ENCODE results near the gene RNASE8. TPM values are rescaled to one million over a fixed set of nuclear protein-coding genes. Genes with fewer than 3 reads are reported as not detected.

Gene RNASE8
- total RNA-seq, 2 experiments from 2014 or later = not detected

DNA sequence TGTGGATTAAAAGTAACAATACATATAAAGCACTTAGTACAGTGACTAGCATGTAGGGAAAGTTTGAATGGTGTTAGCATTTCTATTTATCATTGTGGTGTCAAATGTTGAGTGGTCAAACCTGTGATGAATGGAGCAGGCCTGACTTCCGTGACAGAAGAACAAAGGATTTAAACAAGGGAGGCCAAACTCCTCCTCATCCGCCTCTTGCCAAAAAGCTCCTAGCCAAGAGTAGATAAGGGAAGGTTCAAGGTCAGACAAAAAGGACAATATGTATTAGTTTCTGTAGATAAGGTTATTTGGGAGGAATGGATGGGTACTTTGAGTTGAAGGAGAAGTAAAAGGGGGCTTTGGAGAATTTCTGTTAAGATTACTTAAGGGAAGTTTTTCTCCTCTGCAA, 9.0 kb upstream of the RNASE8 start:
- Histone ChIP-seq H2AFZ (ENCODE audit: low read length) (no peak overlapping the region), H3K27ac (ENCODE audit: low read depth, low read length, poor library complexity, severe bottlenecking) (no peak overlapping the region), H3K36me3 (ENCODE audit: insufficient read depth, low read length) (no peaks in the 10 kb centered on the region), H3K4me2 (ENCODE audit: low read length) (no peak overlapping the region), H3K79me2 (ENCODE audit: insufficient read depth, low read depth, low read length) (no peaks in the 10 kb centered on the region), H3K9me2 (ENCODE audit: insufficient read depth, low read length) (no peaks in the 10 kb centered on the region), H3K4me1 (ENCODE audit: insufficient read depth, low read length, poor library complexity, severe bottlenecking) (no peaks in the 10 kb centered on the region), H4K20me1 (ENCODE audit: insufficient read depth, low read length) (no peaks in the 10 kb centered on the region), H3K9me3 (ENCODE audit: low read length) (no peaks in the 10 kb centered on the region), H3K4me3 (ENCODE audit: low read depth, low read length, poor library complexity, severe bottlenecking) (no peak overlapping the region)
- intact Hi-C loops (cut with micrococcal nuclease; ENCODE audit: unreplicated experiment) = no loop called here
- BruUV-seq (replicated peaks) = no TSS peak
- TF ChIP-seq EZH2phosphoT487 (IDR thresholded peaks at IDR 0.05; ENCODE audit: borderline replicate concordance, low read depth, low read length) = no peak
- TF ChIP-seq, protein P1, sequence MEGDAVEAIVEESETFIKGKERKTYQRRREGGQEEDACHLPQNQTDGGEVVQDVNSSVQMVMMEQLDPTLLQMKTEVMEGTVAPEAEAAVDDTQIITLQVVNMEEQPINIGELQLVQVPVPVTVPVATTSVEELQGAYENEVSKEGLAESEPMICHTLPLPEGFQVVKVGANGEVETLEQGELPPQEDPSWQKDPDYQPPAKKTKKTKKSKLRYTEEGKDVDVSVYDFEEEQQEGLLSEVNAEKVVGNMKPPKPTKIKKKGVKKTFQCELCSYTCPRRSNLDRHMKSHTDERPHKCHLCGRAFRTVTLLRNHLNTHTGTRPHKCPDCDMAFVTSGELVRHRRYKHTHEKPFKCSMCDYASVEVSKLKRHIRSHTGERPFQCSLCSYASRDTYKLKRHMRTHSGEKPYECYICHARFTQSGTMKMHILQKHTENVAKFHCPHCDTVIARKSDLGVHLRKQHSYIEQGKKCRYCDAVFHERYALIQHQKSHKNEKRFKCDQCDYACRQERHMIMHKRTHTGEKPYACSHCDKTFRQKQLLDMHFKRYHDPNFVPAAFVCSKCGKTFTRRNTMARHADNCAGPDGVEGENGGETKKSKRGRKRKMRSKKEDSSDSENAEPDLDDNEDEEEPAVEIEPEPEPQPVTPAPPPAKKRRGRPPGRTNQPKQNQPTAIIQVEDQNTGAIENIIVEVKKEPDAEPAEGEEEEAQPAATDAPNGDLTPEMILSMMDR (conservative IDR thresholded peaks at IDR 0.05; ENCODE audit: low read length) = no peak
- ChIA-PET CTCF (ENCODE audit: unreplicated experiment) (interaction anchor here (0.8 to 0.9 kb wide), 2 partner anchors 22 to 33 kb away, joined by 5 to 13 read pairs; no protein-coding TSS in a partner anchor), POLR2A (interaction anchor here (1.1 kb wide), 1 partner anchor 39 kb away, joined by 3 read pairs; no protein-coding TSS in a partner anchor)
- no peak for DNase-seq (ENCODE audit: low spot score)

DNA sequence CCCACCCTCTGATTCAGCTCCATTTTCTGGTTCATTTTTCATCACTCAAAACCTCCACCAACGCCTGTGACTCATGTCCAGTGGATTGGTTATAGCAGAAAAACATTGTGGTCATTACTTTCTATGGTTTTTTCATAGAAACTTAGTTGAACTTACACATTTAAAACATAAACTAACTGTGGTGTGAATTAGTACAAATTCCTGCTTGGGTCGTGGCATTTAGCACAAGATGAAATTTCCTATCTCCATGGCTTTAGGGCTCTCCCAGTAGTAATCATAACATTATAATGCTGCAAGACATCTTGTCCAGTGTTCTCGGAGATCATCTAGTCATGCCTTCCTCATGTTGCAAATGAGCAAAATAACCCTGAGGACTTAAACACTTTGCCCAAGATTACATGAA, 8.3 kb upstream of the RNASE8 start:
- no peak overlapping the region for H3K4me3 ChIP-seq (ENCODE audit: low read depth, low read length, poor library complexity, severe bottlenecking)
- no peaks in the 10 kb centered on the region for H3K9me3 ChIP-seq (ENCODE audit: low read length)
- no peaks in the 10 kb centered on the region for H4K20me1 ChIP-seq (ENCODE audit: insufficient read depth, low read length)
- H3K36me3 ChIP-seq (ENCODE audit: insufficient read depth, low read length) = no peaks in the 10 kb centered on the region
- no peak for TF ChIP-seq EZH2phosphoT487 (IDR thresholded peaks at IDR 0.05; ENCODE audit: borderline replicate concordance, low read depth, low read length)
- TF ChIP-seq, protein P1 (conservative IDR thresholded peaks at IDR 0.05; ENCODE audit: low read length) = no peak
- no TSS peak for BruUV-seq (replicated peaks)
- ChIA-PET CTCF (ENCODE audit: unreplicated experiment) (no interaction called here), POLR2A (no interaction called here)
- intact Hi-C loops (cut with micrococcal nuclease; ENCODE audit: unreplicated experiment) = no loop called here
- no peaks in the 10 kb centered on the region for H3K4me1 ChIP-seq (ENCODE audit: insufficient read depth, low read length, poor library complexity, severe bottlenecking)
- no peak for DNase-seq (ENCODE audit: low spot score)
- H3K79me2 ChIP-seq (ENCODE audit: insufficient read depth, low read depth, low read length) = no peaks in the 10 kb centered on the region
- no peak overlapping the region for H3K4me2 ChIP-seq (ENCODE audit: low read length)
- H3K9me2 ChIP-seq (ENCODE audit: insufficient read depth, low read length) = no peaks in the 10 kb centered on the region
- no peak overlapping the region for H2AFZ ChIP-seq (ENCODE audit: low read length)
- H3K27ac ChIP-seq (ENCODE audit: low read depth, low read length, poor library complexity, severe bottlenecking) = no peak overlapping the region

DNA sequence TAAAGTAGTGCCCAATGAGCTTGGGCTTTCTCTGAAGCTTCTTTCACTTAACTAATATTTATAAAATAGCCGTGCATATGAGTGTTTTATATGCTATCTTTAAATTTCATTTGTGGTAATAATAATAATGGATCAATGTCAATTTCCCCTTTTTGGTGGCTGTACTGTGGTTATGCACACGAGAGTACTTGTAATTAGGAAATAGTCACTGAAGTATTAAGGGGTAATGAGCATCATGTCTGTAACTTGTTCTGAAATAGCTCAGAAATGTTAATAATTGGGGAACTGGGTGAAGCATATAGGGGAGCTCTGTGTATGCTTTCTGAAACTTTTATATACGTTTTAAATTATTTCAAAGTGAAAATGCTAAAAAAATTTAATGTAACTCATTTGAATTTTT, 7.0 kb upstream of the RNASE8 start:
- no TSS peak for BruUV-seq (replicated peaks)
- POLR2A ChIA-PET = interaction anchor here (0.5 kb wide), 1 partner anchor 101 kb away, joined by 3 read pairs; no protein-coding TSS in a partner anchor
- Histone ChIP-seq H3K9me3 (ENCODE audit: low read length) (no peaks in the 10 kb centered on the region), H4K20me1 (ENCODE audit: insufficient read depth, low read length) (no peaks in the 10 kb centered on the region), H2AFZ (ENCODE audit: low read length) (no peak overlapping the region), H3K27ac (ENCODE audit: low read depth, low read length, poor library complexity, severe bottlenecking) (no peak overlapping the region), H3K9me2 (ENCODE audit: insufficient read depth, low read length) (no peaks in the 10 kb centered on the region), H3K4me1 (ENCODE audit: insufficient read depth, low read length, poor library complexity, severe bottlenecking) (no peaks in the 10 kb centered on the region), H3K36me3 (ENCODE audit: insufficient read depth, low read length) (no peaks in the 10 kb centered on the region), H3K79me2 (ENCODE audit: insufficient read depth, low read depth, low read length) (no peaks in the 10 kb centered on the region), H3K4me2 (ENCODE audit: low read length) (no peak overlapping the region), H3K4me3 (ENCODE audit: low read depth, low read length, poor library complexity, severe bottlenecking) (no peak overlapping the region)
- intact Hi-C loops (cut with micrococcal nuclease; ENCODE audit: unreplicated experiment) = no loop called here
- DNase-seq (ENCODE audit: low spot score) = no peak
- CTCF ChIA-PET (ENCODE audit: unreplicated experiment) = no interaction called here
- no peak for TF ChIP-seq EZH2phosphoT487 (IDR thresholded peaks at IDR 0.05; ENCODE audit: borderline replicate concordance, low read depth, low read length)
- TF ChIP-seq, protein P1 (conservative IDR thresholded peaks at IDR 0.05; ENCODE audit: low read length) = no peak

All from OCI-LY7 (cell line).